Neural progenitor cell (in vitro differentiated cells): ENCODE measurements around the gene ABCB10.

Experiments used
- EZH2 ChIP-seq: fragments of 200-600 bp; sonication (generic); IDR thresholded peaks from 2 replicates; pipeline ENCODE4 v1.6.1; 2017; ENCODE audit warnings: antibody characterized with exemption, mild to moderate bottlenecking, moderate library complexity
- TF ChIP-seq, protein P1 (sequence below): fragments of 200-600 bp; sonication (generic); IDR thresholded peaks from 2 replicates; pipeline ENCODE4 v1.5.1; 2017; ENCODE audit warnings: antibody characterized with exemption, mild to moderate bottlenecking

DNA sequence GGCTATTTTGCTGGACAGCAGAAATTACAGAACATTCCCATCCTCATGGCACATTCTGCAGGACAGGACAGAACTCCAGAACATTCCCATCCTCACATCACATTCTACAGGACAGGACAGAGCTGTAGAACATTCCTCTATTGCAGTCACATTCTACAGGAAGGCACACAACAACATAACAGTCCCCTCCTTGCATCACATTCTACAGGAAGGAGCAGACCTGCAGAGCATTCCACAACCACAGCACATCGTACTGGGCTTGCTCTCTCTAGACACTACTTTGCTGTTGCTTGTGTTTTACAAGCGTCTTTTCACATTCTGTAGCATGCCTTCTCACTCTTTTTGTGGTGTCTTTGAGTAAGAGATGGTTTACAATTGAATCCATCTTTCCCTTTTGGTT lies 26.8 kb upstream of the ABCB10 start:
- TF ChIP-seq, protein P1, sequence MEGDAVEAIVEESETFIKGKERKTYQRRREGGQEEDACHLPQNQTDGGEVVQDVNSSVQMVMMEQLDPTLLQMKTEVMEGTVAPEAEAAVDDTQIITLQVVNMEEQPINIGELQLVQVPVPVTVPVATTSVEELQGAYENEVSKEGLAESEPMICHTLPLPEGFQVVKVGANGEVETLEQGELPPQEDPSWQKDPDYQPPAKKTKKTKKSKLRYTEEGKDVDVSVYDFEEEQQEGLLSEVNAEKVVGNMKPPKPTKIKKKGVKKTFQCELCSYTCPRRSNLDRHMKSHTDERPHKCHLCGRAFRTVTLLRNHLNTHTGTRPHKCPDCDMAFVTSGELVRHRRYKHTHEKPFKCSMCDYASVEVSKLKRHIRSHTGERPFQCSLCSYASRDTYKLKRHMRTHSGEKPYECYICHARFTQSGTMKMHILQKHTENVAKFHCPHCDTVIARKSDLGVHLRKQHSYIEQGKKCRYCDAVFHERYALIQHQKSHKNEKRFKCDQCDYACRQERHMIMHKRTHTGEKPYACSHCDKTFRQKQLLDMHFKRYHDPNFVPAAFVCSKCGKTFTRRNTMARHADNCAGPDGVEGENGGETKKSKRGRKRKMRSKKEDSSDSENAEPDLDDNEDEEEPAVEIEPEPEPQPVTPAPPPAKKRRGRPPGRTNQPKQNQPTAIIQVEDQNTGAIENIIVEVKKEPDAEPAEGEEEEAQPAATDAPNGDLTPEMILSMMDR, result no peak
- TF ChIP-seq EZH2, result no peak
